Measurements from ENCODE around the gene PARP16. TPM values are rescaled to one million over a fixed set of nuclear protein-coding genes. Genes with fewer than 3 reads are reported as not detected.

The PARP16 gene
- total and polyA plus RNA-seq, 9 of the 15 experiments (the other 6 are each of a cell fraction or from before 2014, with no cell fraction given): 3.0 to 9.9 (median 5.8) TPM

DNA sequence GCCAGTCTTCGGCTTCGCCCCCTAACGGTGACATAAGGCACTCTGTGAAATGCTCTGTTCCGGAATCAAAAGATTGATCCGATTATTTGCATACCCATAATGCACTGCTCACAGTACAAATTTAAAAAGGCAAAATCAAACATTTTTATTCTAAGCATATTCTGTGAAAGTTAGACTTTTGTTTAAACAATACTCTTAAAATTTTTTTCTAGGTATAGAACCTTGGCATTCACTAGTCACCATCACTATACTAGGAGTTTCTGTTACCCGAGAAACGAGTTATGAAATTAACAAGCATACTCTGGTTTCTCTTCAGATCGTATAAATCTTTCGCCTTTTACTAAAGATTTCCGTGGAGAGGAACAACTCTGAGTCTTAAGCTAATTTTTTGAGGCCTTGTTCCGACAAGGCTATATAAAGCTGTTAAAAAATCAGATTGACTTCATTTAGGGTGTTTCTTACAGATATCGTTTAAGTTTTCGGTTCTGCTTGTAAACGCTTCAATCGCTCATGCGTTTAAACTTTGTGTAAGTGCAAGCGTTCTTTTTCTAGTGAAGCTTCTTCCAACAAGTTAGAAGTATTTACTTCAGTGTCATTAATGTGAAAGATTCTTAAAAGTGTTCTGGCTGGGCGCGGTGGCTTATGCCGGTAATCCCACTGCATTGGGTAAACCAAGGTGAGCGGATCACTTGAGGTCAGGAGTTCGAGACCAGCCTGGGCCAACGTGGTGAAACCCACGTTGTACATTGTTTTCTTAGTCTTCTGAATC, 17.9 kb upstream of the PARP16 start, which contains the start of gene RNU5B-1 (continued):
- TF ChIP-seq ZNF324 (CRISPR knock-in tag; IDR thresholded peaks at IDR 0.05) (peak; percentile 60; the same call in 1 of the 2 replicates), HDAC1 (IDR thresholded peaks at IDR 0.05) (peak in 1 of 2 experiments; percentile 60; a peak in 2 of 4 replicates), ZNF561 (CRISPR knock-in tag; conservative IDR thresholded peaks at IDR 0.05) (peak; percentile 76)

DNA sequence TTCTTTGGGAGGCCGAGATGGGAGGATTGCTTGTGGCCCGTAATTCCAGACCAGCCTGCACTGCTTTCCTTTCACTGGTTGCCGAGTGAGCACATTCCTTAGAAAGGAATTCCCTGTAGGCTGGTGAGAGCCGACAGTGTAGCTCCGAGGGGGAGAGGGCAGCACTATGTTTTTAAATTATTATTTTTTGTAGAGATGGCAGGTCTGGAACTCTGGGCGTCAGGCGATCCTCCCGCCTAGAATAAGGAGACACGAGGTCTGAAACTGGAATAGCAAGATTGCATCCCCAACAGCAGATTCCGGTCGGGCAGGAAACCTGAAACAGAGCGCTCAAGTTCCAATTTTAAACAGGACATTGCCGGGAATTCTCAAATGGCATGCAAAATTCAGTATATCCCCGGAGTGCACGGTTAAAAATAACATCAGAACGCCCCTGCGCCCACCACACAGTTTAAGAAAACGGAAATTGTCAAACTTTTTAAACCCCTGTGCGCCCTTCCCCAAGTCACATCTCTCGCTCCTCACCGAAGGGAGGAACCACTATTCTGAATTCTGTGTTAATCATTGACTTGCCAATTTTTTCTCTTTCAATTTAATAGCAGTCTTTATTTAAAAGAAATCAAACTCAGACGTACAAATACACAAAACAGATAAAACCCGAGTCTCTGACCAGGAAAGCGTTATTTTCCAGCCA, 17.2 kb upstream of the PARP16 start:
- in situ Hi-C loops (cut with MboI) (no loop called here), intact Hi-C loops (cut with micrococcal nuclease) (loop anchor here (1.0 to 5.0 kb wide), 3 partner anchors 8 to 252 kb away; partner anchors contain the start of gene RNU5A-1)
- Histone ChIP-seq H4K20me1 (replicated peaks; ENCODE audit: control insufficient read depth, insufficient read depth, low read length) (no peaks in the 10 kb centered on the region), H3K36me3 (ENCODE audit: control insufficient read depth, insufficient read depth, low read length) (no peaks in the 10 kb centered on the region), H3K4me1 (replicated peaks in 1 of 2; ENCODE audit: control insufficient read depth in 2 of 2, insufficient read depth in 2 of 2, low read length in 2 of 2) (peaks cover 14 to 15% of the 10 kb centered on the region in 2 experiments), H2AFZ (ENCODE audit: low read depth, low read length) (peak overlapping the region; percentile 94), H3K27ac (ENCODE audit: extremely low read depth, low read depth, low read length) (peak overlapping the region; percentile 93), H3K79me2 (ENCODE audit: control insufficient read depth, insufficient read depth, low read length) (no peaks in the 10 kb centered on the region), H3K4me2 (ENCODE audit: insufficient read depth, low read length) (peak overlapping the region; percentile 77), H3K27me3 (ENCODE audit: control insufficient read depth in 2 of 2, insufficient read depth in 2 of 2, low read length in 2 of 2) (no peaks in the 10 kb centered on the region), H3K9ac (ENCODE audit: insufficient read depth in 1 of 2, low read depth in 2 of 2, low read length in 2 of 2) (peak overlapping the region; percentile 76 to 84; a peak in 3 of 4 replicates), H3K9me3 (replicated peaks; ENCODE audit: control insufficient read depth, insufficient read depth, low read depth, low read length) (peaks cover 2% of the 10 kb centered on the region; the same call in 1 of the 2 replicates), H3K4me3 (peak overlapping the region; percentile 28), H3K9me1 (ENCODE audit: control insufficient read depth, insufficient read depth, low read length) (no peaks in the 10 kb centered on the region)
- ChIA-PET CTCF (ENCODE audit: low intra/inter-chr PET ratio) (interaction anchor here (0.6 to 1.4 kb wide), 3 partner anchors 115 to 250 kb away, joined by 3 to 9 read pairs (median 4); no protein-coding TSS in a partner anchor), POLR2A (interaction anchor here (0.6 to 3.5 kb wide), 62 partner anchors 8 to 566 kb away, joined by 3 to 194 read pairs (median 6); partner anchors contain the start of genes CILP, CLPX, PARP16 and PDCD7)
- BruUV-seq (replicated peaks): TSS peak; percentile 75
- FAIRE-seq: peak; percentile 37
- DNase-seq (ENCODE audit: extremely low read depth in 1 of 4, low spot score in 3 of 4): peak in 1 of 4 experiments; percentile 56
- 17% methylated on average over 23 of the region's 24 CpGs for WGBS (ENCODE audit: insufficient coverage, low coverage, missing lambda C conversion rate)
- no peak for ATAC-seq
- TF ChIP-seq, protein P1, sequence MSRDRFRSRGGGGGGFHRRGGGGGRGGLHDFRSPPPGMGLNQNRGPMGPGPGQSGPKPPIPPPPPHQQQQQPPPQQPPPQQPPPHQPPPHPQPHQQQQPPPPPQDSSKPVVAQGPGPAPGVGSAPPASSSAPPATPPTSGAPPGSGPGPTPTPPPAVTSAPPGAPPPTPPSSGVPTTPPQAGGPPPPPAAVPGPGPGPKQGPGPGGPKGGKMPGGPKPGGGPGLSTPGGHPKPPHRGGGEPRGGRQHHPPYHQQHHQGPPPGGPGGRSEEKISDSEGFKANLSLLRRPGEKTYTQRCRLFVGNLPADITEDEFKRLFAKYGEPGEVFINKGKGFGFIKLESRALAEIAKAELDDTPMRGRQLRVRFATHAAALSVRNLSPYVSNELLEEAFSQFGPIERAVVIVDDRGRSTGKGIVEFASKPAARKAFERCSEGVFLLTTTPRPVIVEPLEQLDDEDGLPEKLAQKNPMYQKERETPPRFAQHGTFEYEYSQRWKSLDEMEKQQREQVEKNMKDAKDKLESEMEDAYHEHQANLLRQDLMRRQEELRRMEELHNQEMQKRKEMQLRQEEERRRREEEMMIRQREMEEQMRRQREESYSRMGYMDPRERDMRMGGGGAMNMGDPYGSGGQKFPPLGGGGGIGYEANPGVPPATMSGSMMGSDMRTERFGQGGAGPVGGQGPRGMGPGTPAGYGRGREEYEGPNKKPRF (IDR thresholded peaks at IDR 0.05; ENCODE audit: low read depth, low read length): no peak
- TF ChIP-seq PTRF (tag; IDR thresholded peaks at IDR 0.05) (0 out of 2 replicates have a peak, but pooled peaks have one; percentile 24), ETV6 (IDR thresholded peaks at IDR 0.05; ENCODE audit: borderline replicate concordance in 1 of 2, low read depth in 2 of 2, low read length in 1 of 2) (no peak), ETV6 (CRISPR knock-in tag; IDR thresholded peaks at IDR 0.05; ENCODE audit: borderline replicate concordance) (no peak), SMAD4 (CRISPR knock-in tag; conservative IDR thresholded peaks at IDR 0.05) (peak; percentile 76), KAT2B (IDR thresholded peaks at IDR 0.05; ENCODE audit: low read depth, low read length) (no peak)
- TF ChIP-seq, protein P2, sequence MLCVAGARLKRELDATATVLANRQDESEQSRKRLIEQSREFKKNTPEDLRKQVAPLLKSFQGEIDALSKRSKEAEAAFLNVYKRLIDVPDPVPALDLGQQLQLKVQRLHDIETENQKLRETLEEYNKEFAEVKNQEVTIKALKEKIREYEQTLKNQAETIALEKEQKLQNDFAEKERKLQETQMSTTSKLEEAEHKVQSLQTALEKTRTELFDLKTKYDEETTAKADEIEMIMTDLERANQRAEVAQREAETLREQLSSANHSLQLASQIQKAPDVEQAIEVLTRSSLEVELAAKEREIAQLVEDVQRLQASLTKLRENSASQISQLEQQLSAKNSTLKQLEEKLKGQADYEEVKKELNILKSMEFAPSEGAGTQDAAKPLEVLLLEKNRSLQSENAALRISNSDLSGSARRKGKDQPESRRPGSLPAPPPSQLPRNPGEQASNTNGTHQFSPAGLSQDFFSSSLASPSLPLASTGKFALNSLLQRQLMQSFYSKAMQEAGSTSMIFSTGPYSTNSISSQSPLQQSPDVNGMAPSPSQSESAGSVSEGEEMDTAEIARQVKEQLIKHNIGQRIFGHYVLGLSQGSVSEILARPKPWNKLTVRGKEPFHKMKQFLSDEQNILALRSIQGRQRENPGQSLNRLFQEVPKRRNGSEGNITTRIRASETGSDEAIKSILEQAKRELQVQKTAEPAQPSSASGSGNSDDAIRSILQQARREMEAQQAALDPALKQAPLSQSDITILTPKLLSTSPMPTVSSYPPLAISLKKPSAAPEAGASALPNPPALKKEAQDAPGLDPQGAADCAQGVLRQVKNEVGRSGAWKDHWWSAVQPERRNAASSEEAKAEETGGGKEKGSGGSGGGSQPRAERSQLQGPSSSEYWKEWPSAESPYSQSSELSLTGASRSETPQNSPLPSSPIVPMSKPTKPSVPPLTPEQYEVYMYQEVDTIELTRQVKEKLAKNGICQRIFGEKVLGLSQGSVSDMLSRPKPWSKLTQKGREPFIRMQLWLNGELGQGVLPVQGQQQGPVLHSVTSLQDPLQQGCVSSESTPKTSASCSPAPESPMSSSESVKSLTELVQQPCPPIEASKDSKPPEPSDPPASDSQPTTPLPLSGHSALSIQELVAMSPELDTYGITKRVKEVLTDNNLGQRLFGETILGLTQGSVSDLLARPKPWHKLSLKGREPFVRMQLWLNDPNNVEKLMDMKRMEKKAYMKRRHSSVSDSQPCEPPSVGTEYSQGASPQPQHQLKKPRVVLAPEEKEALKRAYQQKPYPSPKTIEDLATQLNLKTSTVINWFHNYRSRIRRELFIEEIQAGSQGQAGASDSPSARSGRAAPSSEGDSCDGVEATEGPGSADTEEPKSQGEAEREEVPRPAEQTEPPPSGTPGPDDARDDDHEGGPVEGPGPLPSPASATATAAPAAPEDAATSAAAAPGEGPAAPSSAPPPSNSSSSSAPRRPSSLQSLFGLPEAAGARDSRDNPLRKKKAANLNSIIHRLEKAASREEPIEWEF (CRISPR knock-in tag; IDR thresholded peaks at IDR 0.05): peak; percentile 83

Data from K562 (cell line).